ENCODE data around the gene BAIAP2. TPM values are rescaled to one million over a fixed set of nuclear protein-coding genes. Genes with fewer than 3 reads are reported as not detected.

The BAIAP2 gene
- total and polyA plus RNA-seq, 9 donors = 12.0 to 80.6 (median 23.2) TPM

DNA sequence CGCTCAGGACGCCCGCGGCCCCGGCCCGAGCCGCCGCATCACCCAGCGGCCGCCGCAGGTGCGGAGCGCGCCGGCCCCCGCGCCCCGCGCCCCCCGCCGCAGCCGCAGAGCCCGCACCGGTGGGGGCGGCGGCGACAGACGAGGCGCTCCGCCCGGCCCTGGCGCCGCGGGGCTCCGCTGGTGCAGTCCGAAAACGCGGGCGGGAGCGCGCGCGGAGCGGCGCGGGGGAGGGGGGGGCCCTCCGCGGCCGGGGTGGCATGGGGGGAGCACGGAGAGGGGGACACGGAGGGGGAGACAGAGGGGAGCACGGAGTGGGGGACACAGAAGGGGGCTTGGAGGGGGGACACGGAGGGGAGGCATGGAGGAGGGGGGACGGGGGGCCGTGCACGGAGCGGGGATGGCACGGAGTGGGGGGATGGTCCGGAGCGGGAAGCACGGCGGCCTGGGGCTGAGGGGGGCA, 131.1 kb downstream of the BAIAP2 start, which contains the start of gene AATK:
AATK (minus strand) TSS at position 189 of the 460 bp plus-strand sequence. CDS start 229 bp downstream, outside the sequence.
- WGBS, 3 donors = 0 to 5% (median 1%) methylated on average over 27 to 58 of the region's 62 CpGs
- intact Hi-C loops (cut with DNase I) = no loop called here
- Histone ChIP-seq H3K9me3 (no peaks in the 10 kb centered on the region), H3K4me1 (ENCODE audit: insufficient read depth) (no peaks in the 10 kb centered on the region), H3K36me3 (no peaks in the 10 kb centered on the region), H3K27ac (no peak within 1 kb of the TSS), H3K4me3 (no peak within 1 kb of the TSS), H3K27me3 (no peaks in the 10 kb centered on the region)
- TF ChIP-seq, protein P1, sequence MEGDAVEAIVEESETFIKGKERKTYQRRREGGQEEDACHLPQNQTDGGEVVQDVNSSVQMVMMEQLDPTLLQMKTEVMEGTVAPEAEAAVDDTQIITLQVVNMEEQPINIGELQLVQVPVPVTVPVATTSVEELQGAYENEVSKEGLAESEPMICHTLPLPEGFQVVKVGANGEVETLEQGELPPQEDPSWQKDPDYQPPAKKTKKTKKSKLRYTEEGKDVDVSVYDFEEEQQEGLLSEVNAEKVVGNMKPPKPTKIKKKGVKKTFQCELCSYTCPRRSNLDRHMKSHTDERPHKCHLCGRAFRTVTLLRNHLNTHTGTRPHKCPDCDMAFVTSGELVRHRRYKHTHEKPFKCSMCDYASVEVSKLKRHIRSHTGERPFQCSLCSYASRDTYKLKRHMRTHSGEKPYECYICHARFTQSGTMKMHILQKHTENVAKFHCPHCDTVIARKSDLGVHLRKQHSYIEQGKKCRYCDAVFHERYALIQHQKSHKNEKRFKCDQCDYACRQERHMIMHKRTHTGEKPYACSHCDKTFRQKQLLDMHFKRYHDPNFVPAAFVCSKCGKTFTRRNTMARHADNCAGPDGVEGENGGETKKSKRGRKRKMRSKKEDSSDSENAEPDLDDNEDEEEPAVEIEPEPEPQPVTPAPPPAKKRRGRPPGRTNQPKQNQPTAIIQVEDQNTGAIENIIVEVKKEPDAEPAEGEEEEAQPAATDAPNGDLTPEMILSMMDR (IDR thresholded peaks at IDR 0.05) = no peak
- no peak for TF ChIP-seq EP300 (IDR thresholded peaks at IDR 0.05)
- TF ChIP-seq POLR2A (IDR thresholded peaks at IDR 0.05) = no peak
- no peak for DNase-seq

MicroRNAs encoded within 50 kb of the gene (microRNA counts, 767-probe panel; counts per million panel counts)
- microRNA hsa-miR-1250 (530 counts per million, percentile 78 among the panel's probes with 10 or more counts), microRNA hsa-miR-338-3p (2,362 counts per million, percentile 82 among the panel's probes with 10 or more counts), microRNA hsa-miR-338-5p (530 counts per million, percentile 78 among the panel's probes with 10 or more counts), microRNA hsa-miR-657 (530 counts per million, percentile 78 among the panel's probes with 10 or more counts)

Small RNAs within 50 kb of the gene (microRNA-seq; reads per million reads assigned to microRNA genes)
- gene MIR1250 (0 to 0.16 (median 0) reads per million in 3 donors), gene MIR3065 (0 reads per million in 3 donors), gene MIR338 (0 reads per million in 3 donors), gene MIR657 (0 reads per million in 3 donors)

Small RNAs within 50 kb of the gene (small RNA-seq; reads per million reads assigned to genes)
- gene MIR1250 = not detected
- 0.30 reads per million for gene MIR3065
- not detected for gene MIR657

Other genes with a start within 250 kb of the BAIAP2 start
- gene CHMP6, start 43.3 kb upstream of the BAIAP2 start, total RNA-seq = 10 to 100 TPM; 18.5 to 29.7 (median 26.5) TPM
- 10 to 100 TPM; 25.6 to 27.5 TPM for gene CHMP6, start 43.3 kb upstream of the BAIAP2 start, polyA plus RNA-seq
- gene PVALEF, start 130.4 kb downstream of the BAIAP2 start, total RNA-seq = not detected
- not detected for gene PVALEF, start 130.4 kb downstream of the BAIAP2 start, polyA plus RNA-seq
- gene AATK, start 131.1 kb downstream of the BAIAP2 start, total RNA-seq = 1 to 10 TPM in 5 of 7 donors, under 1 TPM in 2; 0.23 to 3.1 (median 1.7) TPM
- 1 to 10 TPM in 1 of 2 donors, under 1 TPM in 1; 0.33 to 1.5 TPM for gene AATK, start 131.1 kb downstream of the BAIAP2 start, polyA plus RNA-seq
- 10 to 100 TPM in 3 of 7 donors, 1 to 10 TPM in 4; 5.5 to 10.7 (median 8.8) TPM for gene CEP131, start 187.8 kb downstream of the BAIAP2 start, total RNA-seq
- gene CEP131, start 187.8 kb downstream of the BAIAP2 start, polyA plus RNA-seq = 1 to 10 TPM in 1 of 2 donors, under 1 TPM in 1; 0.22 to 9.9 TPM
- gene TEPSIN, start 203.9 kb downstream of the BAIAP2 start, total RNA-seq = 10 to 100 TPM; 15.8 to 30.2 (median 25.3) TPM
- gene TEPSIN, start 203.9 kb downstream of the BAIAP2 start, polyA plus RNA-seq = 10 to 100 TPM in 1 of 2 donors, 1 to 10 TPM in 1; 2.5 to 21.8 TPM
- gene NDUFAF8, start 204.2 kb downstream of the BAIAP2 start, total RNA-seq = 10 to 100 TPM; 26.6 to 66.3 (median 33.9) TPM
- gene NDUFAF8, start 204.2 kb downstream of the BAIAP2 start, polyA plus RNA-seq = 10 to 100 TPM; 14.6 to 53.4 TPM